HepG2 (cell line): ENCODE measurements around the gene SSNA1. TPM values are rescaled to one million over a fixed set of nuclear protein-coding genes. Genes with fewer than 3 reads are reported as not detected.

Experiments used
- BORCS8-MEF2B ChIP-seq: sonication (generic); formaldehyde crosslinking; IDR thresholded peaks from 2 replicates; pipeline ENCODE4 v1.8.0; 2022; ENCODE audit warnings: mild to moderate bottlenecking, missing genetic modification reagents
- BRD4 ChIP-seq: sonication (generic); formaldehyde crosslinking; IDR thresholded peaks from 2 replicates; pipeline ENCODE4 v1.4.0; 2020; ENCODE audit warnings: missing genetic modification reagents
- ELF3 ChIP-seq: IDR thresholded peaks from 2 replicates; pipeline ENCODE4 v1.6.1; 2016; ENCODE audit warnings: missing genetic modification reagents, missing compliant biosample characterization
- FLYWCH1 ChIP-seq: sonication (generic); formaldehyde crosslinking; IDR thresholded peaks from 2 replicates; pipeline ENCODE4 v1.8.1; 2023; ENCODE audit warnings: mild to moderate bottlenecking, missing genetic modification reagents
- HNRNPH1 ChIP-seq: fragments of 200-400 bp; formaldehyde crosslinking; optimal IDR thresholded peaks from 2 replicates; pipeline ENCODE3; 2017; ENCODE audit warnings: mild to moderate bottlenecking, low read depth, low read length
- JUND ChIP-seq: sonication (generic); formaldehyde crosslinking; IDR thresholded peaks from 2 replicates; pipeline ENCODE4 v1.8.0; 2022; ENCODE audit warnings: mild to moderate bottlenecking, missing genetic modification reagents
- KMT2A ChIP-seq: sonication (generic); formaldehyde crosslinking; IDR thresholded peaks from 2 replicates; pipeline ENCODE4 v1.4.0; 2020; ENCODE audit warnings: missing genetic modification reagents
- MAFK ChIP-seq, 2 experiments: IDR thresholded peaks in 1 of 2; conservative IDR thresholded peaks in 1 of 2; 2 replicates each; pipeline ENCODE4 v1.6.1; 2011; ENCODE audit warnings: improper control_type of control experiment in 2 of 2, low read length in 2 of 2
- MTF2 ChIP-seq: sonication (generic); formaldehyde crosslinking; IDR thresholded peaks from 2 replicates; pipeline ENCODE4 v1.5.0; 2020; ENCODE audit warnings: missing genetic modification reagents, borderline replicate concordance
- NFKB2 ChIP-seq: sonication (generic); formaldehyde crosslinking; IDR thresholded peaks from 2 replicates; pipeline ENCODE4 v1.4.0; 2020; ENCODE audit warnings: missing genetic modification reagents, borderline replicate concordance
- NRL ChIP-seq: sonication (generic); formaldehyde crosslinking; IDR thresholded peaks from 2 replicates; pipeline ENCODE4 v1.5.0; 2020; ENCODE audit warnings: missing genetic modification reagents, mild to moderate bottlenecking, moderate library complexity, borderline replicate concordance
- PAF1 ChIP-seq: IDR thresholded peaks from 2 replicates; pipeline ENCODE4 v1.6.1; 2016; ENCODE audit warnings: missing genetic modification reagents, missing compliant biosample characterization
- RBAK ChIP-seq: sonication (generic); formaldehyde crosslinking; IDR thresholded peaks from 2 replicates; pipeline ENCODE4 v1.5.1; 2020; ENCODE audit warnings: mild to moderate bottlenecking, missing genetic modification reagents
- RXRA ChIP-seq: sonication (generic); formaldehyde crosslinking; IDR thresholded peaks from 2 replicates; pipeline ENCODE4 v1.5.1; 2020; ENCODE audit warnings: missing genetic modification reagents
- RXRB ChIP-seq: IDR thresholded peaks from 2 replicates; pipeline ENCODE4 v1.6.1; 2016; ENCODE audit warnings: borderline replicate concordance, missing genetic modification reagents, missing compliant biosample characterization
- SRF ChIP-seq: IDR thresholded peaks from 2 replicates; pipeline ENCODE4 v1.6.1; 2011; ENCODE audit warnings: mild to moderate bottlenecking, low read depth, low read length, moderate library complexity
- ZC3H13 ChIP-seq: sonication (generic); formaldehyde crosslinking; IDR thresholded peaks from 2 replicates; pipeline ENCODE4 v1.8.1; 2023; ENCODE audit warnings: mild to moderate bottlenecking, missing genetic modification reagents, moderate library complexity
- ZFP36L2 ChIP-seq: sonication (generic); formaldehyde crosslinking; IDR thresholded peaks from 2 replicates; pipeline ENCODE4 v1.4.0; 2020; ENCODE audit warnings: missing genetic modification reagents
- ZNF44 ChIP-seq: sonication (generic); formaldehyde crosslinking; IDR thresholded peaks from 2 replicates; pipeline ENCODE4 v1.5.1; 2020; ENCODE audit warnings: mild to moderate bottlenecking, missing genetic modification reagents
- ZNF550 ChIP-seq: sonication (generic); formaldehyde crosslinking; IDR thresholded peaks from 2 replicates; pipeline ENCODE4 v1.4.0; 2020; ENCODE audit warnings: mild to moderate bottlenecking, missing genetic modification reagents, borderline replicate concordance
- polyA plus RNA-seq, 8 experiments: library from polyadenylated mRNA; depleted of rRNA in 3 of 8; stranded (reverse) in 7 of 8; unstranded in 1 of 8; fragments of >200 nt; fragmentation: Illumina TruSeq in 4 of 8; extraction: Trizol in 4 of 8; gene quantifications; 2 replicates each; pipeline versions ENCODE4 v1.2.1 to v1.2.3, GENCODE V29; 2011 to 2016; ENCODE audit warnings: low read depth in 4 of 8, missing spikeins in 1 of 8, mixed read lengths in 1 of 8; ENCODE audit not compliant: insufficient read depth in 1 of 8
- total RNA-seq, 5 experiments: library from RNA; depleted of rRNA; stranded (reverse); fragments of >200 nt; fragmentation: Illumina TruSeq; extraction: Trizol; gene quantifications; 2 replicates each; pipeline ENCODE4 v1.2.3, GENCODE V29; 2016; ENCODE audit warnings: low read depth in 1 of 5
- TF ChIP-seq, protein P1 (sequence below): sonication (generic); formaldehyde crosslinking; IDR thresholded peaks from 2 replicates; pipeline ENCODE4 v1.4.0; 2020; ENCODE audit warnings: missing genetic modification reagents, borderline replicate concordance
- TF ChIP-seq, protein P2 (sequence below): sonication (generic); formaldehyde crosslinking; IDR thresholded peaks from 2 replicates; pipeline ENCODE4 v1.5.0; 2020; ENCODE audit warnings: mild to moderate bottlenecking, missing genetic modification reagents, moderate library complexity
- TF ChIP-seq, protein P3 (sequence below): sonication (generic); formaldehyde crosslinking; IDR thresholded peaks from 2 replicates; pipeline ENCODE4 v1.4.0; 2020; ENCODE audit warnings: missing genetic modification reagents, mild to moderate bottlenecking, borderline replicate concordance

The SSNA1 gene
- total and polyA plus RNA-seq, 2 of the 13 experiments (the other 11 are each of a cell fraction or from before 2014, with no cell fraction given), result 35.9 to 49.4 TPM

DNA sequence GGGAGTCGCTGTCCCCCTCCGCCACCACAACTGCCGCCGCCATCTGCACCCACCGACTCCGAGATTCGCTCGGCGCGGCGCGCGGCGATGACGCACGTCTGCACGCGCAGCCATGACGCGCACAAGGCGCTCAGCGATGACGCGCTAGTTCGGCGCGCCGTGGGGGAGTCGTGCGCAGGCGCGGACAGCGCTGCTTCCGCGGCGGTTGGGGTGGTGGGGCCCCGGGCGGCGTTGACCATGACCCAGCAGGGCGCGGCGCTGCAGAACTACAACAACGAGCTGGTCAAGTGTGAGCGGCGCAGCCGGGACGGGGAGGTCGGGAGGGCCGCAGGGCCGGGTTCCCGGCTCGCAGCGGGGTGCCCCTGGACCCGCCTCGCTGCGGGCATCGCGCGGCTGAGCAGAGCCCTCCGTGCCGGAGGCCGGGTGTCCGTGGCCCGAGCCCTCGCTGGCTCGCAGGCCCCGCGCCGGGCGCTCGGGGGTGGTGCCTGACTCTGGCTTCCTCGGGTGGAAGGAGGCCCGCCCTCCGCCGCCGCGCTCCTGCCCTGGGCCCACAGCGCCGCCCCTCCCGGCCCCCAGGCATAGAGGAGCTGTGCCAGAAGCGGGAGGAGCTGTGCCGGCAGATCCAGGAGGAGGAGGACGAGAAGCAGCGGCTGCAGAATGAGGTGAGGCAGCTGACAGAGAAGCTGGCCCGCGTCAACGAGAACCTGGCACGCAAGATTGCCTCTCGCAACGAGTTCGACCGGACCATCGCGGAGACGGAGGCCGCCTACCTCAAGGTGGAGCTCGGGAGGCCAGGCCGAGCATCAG is at the start of gene SSNA1, which contains the start of gene ANAPC2 (continued):
- TF ChIP-seq MAFK (conservative IDR thresholded peaks at IDR 0.05 in 1 of 2, IDR thresholded peaks at IDR 0.05 in 1 of 2; ENCODE audit: low read length in 2 of 2) (peak in 1 of 2 experiments; percentile 56; a peak in 2 of 4 replicates), ZC3H13 (CRISPR knock-in tag) (peak; percentile 90), KMT2A (CRISPR knock-in tag) (peak; percentile 89), BRD4 (CRISPR knock-in tag) (peak; percentile 82; the same call in 1 of the 2 replicates), PAF1 (CRISPR knock-in tag) (no peak), RXRB (CRISPR knock-in tag) (peak; percentile 76; the same call in 1 of the 2 replicates), HNRNPH1 (no peak), MTF2 (peak; percentile 82; the same call in 1 of the 2 replicates), BORCS8-MEF2B (peak; percentile 73), ZNF550 (CRISPR knock-in tag) (0 out of 2 replicates have a peak, but pooled peaks have one; percentile 31), ZNF44 (CRISPR knock-in tag) (peak; percentile 76; the same call in 1 of the 2 replicates), JUND (CRISPR knock-in tag) (peak; percentile 87; the same call in 1 of the 2 replicates), ZFP36L2 (0 out of 2 replicates have a peak, but pooled peaks have one; percentile 56), SRF (peak; percentile 94), RXRA (CRISPR knock-in tag) (peak; percentile 77), FLYWCH1 (CRISPR knock-in tag) (no peak), RBAK (CRISPR knock-in tag) (no peak), NRL (CRISPR knock-in tag) (no peak; the same call in 1 of the 2 replicates), NFKB2 (CRISPR knock-in tag) (peak; percentile 71; the same call in 1 of the 2 replicates), ELF3 (CRISPR knock-in tag) (peak; percentile 70)
- TF ChIP-seq, protein P1, sequence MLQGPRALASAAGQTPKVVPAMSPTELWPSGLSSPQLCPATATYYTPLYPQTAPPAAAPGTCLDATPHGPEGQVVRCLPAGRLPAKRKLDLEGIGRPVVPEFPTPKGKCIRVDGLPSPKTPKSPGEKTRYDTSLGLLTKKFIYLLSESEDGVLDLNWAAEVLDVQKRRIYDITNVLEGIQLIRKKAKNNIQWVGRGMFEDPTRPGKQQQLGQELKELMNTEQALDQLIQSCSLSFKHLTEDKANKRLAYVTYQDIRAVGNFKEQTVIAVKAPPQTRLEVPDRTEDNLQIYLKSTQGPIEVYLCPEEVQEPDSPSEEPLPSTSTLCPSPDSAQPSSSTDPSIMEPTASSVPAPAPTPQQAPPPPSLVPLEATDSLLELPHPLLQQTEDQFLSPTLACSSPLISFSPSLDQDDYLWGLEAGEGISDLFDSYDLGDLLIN (CRISPR knock-in tag), result peak; percentile 64; the same call in 1 of the 2 replicates
- TF ChIP-seq, protein P2, sequence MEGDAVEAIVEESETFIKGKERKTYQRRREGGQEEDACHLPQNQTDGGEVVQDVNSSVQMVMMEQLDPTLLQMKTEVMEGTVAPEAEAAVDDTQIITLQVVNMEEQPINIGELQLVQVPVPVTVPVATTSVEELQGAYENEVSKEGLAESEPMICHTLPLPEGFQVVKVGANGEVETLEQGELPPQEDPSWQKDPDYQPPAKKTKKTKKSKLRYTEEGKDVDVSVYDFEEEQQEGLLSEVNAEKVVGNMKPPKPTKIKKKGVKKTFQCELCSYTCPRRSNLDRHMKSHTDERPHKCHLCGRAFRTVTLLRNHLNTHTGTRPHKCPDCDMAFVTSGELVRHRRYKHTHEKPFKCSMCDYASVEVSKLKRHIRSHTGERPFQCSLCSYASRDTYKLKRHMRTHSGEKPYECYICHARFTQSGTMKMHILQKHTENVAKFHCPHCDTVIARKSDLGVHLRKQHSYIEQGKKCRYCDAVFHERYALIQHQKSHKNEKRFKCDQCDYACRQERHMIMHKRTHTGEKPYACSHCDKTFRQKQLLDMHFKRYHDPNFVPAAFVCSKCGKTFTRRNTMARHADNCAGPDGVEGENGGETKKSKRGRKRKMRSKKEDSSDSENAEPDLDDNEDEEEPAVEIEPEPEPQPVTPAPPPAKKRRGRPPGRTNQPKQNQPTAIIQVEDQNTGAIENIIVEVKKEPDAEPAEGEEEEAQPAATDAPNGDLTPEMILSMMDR (CRISPR knock-in tag), result peak; percentile 88
- TF ChIP-seq, protein P3, sequence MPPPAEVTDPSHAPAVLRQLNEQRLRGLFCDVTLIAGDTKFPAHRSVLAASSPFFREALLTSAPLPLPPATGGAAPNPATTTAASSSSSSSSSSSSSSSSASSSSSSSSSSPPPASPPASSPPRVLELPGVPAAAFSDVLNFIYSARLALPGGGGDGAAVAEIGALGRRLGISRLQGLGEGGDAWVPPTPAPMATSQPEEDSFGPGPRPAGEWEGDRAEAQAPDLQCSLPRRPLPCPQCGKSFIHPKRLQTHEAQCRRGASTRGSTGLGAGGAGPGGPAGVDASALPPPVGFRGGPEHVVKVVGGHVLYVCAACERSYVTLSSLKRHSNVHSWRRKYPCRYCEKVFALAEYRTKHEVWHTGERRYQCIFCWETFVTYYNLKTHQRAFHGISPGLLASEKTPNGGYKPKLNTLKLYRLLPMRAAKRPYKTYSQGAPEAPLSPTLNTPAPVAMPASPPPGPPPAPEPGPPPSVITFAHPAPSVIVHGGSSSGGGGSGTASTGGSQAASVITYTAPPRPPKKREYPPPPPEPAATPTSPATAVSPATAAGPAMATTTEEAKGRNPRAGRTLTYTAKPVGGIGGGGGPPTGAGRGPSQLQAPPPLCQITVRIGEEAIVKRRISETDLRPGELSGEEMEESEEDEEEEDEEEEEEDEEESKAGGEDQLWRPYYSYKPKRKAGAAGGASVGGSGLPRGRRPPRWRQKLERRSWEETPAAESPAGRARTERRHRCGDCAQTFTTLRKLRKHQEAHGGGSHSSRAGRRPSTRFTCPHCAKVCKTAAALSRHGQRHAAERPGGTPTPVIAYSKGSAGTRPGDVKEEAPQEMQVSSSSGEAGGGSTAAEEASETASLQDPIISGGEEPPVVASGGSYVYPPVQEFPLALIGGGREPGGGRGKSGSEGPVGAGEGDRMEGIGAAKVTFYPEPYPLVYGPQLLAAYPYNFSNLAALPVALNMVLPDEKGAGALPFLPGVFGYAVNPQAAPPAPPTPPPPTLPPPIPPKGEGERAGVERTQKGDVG (CRISPR knock-in tag), result 0 out of 2 replicates have a peak, but pooled peaks have one; percentile 24
